GM18511 (cell line): ENCODE results near the gene DCST1.
"Not testable (repeated sequence)": the region's sequence is repeated elsewhere in the genome, so short reads cannot be mapped to it uniquely, and the experiment has no call there.

ENCODE experiments used
- ATAC-seq: cut with Tn5 transposase; IDR thresholded peaks from one replicate; pipeline ENCODE4 v1.9.1; 2021; ENCODE audit warnings: mild to moderate bottlenecking, moderate library complexity; ENCODE audit not compliant: unreplicated experiment

DCST1 gene

GRCh38 chr1:155033524-155033923 lies at the start of gene DCST1, which contains the start of gene DCST2:
DCST1 (plus strand) TSS chr1:155033824; CDS start chr1:155034037, 213 bp downstream.
DCST2 (minus strand) TSS chr1:155033781; CDS start chr1:155033701, 80 bp downstream.
- no peak for ATAC-seq

GRCh38 chr1:154986736-154987135 lies 46.9 kb upstream of the DCST1 start:
- not testable (repeated sequence) for ATAC-seq

GRCh38 chr1:154987326-154987725 lies 46.3 kb upstream of the DCST1 start:
- no peak for ATAC-seq

GRCh38 chr1:154988058-154988954 lies 45.3 kb upstream of the DCST1 start:
- ATAC-seq, result no peak

- ATAC-seq, result no peak
Measured at GRCh38 chr1:154989195-154989860, 44.3 kb upstream of the DCST1 start.

- no peak for ATAC-seq
Measured at GRCh38 chr1:154990276-154990675, 43.3 kb upstream of the DCST1 start.

GRCh38 chr1:154992721-154993571 lies 40.7 kb upstream of the DCST1 start:
- no peak for ATAC-seq

GRCh38 chr1:154993572-154994268 lies 39.9 kb upstream of the DCST1 start, which contains the start of gene LENEP:
LENEP (plus strand) TSS chr1:154993586; CDS start chr1:154993608, 22 bp downstream.
- no peak for ATAC-seq

GRCh38 chr1:154994269-154994587 lies 39.4 kb upstream of the DCST1 start:
- ATAC-seq, result no peak

- ATAC-seq, result no peak
Measured at GRCh38 chr1:154994591-154994990, 39.0 kb upstream of the DCST1 start.

- not testable (repeated sequence) for ATAC-seq
Measured at GRCh38 chr1:154995301-154995983, 38.2 kb upstream of the DCST1 start.

GRCh38 chr1:154996966-154997701 lies 36.5 kb upstream of the DCST1 start:
- no peak for ATAC-seq

GRCh38 chr1:154998201-154998780 lies 35.3 kb upstream of the DCST1 start:
- no peak for ATAC-seq

- ATAC-seq, result no peak
Measured at GRCh38 chr1:154998818-154999570, 34.6 kb upstream of the DCST1 start.

GRCh38 chr1:154999571-155000410 lies 33.8 kb upstream of the DCST1 start:
- no peak for ATAC-seq

GRCh38 chr1:155000411-155000725 lies 33.3 kb upstream of the DCST1 start:
- ATAC-seq, result no peak

- ATAC-seq, result peak; percentile 44
Measured at GRCh38 chr1:155000726-155001424, 32.7 kb upstream of the DCST1 start.
